H1 (cell line): Measurements from ENCODE around the gene APBB1. TPM values are rescaled to one million over a fixed set of nuclear protein-coding genes. Genes with fewer than 3 reads are reported as not detected.

Experiments used
- CTCF ChIA-PET: fragments of 300-600 bp; sonication (Branson Sonifier 250); formaldehyde crosslinking; loops from one replicate; lab custom pipeline; 2021; ENCODE audit not compliant: partially characterized antibody; lab: Charles Lee
- POLR2A ChIA-PET: fragments of 300-600 bp; sonication (Branson Sonifier 250); formaldehyde crosslinking; loops from one replicate; lab custom pipeline; 2021; ENCODE audit warnings: inconsistent platforms; ENCODE audit not compliant: partially characterized antibody; lab: Charles Lee
- DNase-seq, 2 experiments: peaks; one replicate each; pipeline versions ENCODE4 v3.0.0 to v3.0.0-alpha.2; 2010 to 2022; ENCODE audit warnings: low spot score in 2 of 2, low read depth in 1 of 2, mixed read lengths in 1 of 2
- FAIRE-seq: peaks from 2 replicates; lab custom pipeline; 2011; peaks lifted over from hg19 to GRCh38; lab: Jason Lieb, UNC
- H2AFZ ChIP-seq: 2 replicates; pipeline ENCODE4 v1.8.1; 2012; ENCODE audit warnings: low read length, inconsistent platforms
- H2AK5ac ChIP-seq: 2 replicates; pipeline ENCODE4 v1.6.1; 2013; ENCODE audit warnings: low read depth, low read length
- H2BK120ac ChIP-seq: replicated peaks from 2 replicates; pipeline ENCODE3; 2013; ENCODE audit warnings: low read depth, low read length, inconsistent platforms
- H2BK12ac ChIP-seq: 2 replicates; pipeline ENCODE4 v1.6.1; 2013; ENCODE audit warnings: low read depth, low read length
- H2BK15ac ChIP-seq: 2 replicates; pipeline ENCODE4 v1.6.1; 2013; ENCODE audit warnings: low read length
- H2BK20ac ChIP-seq: 2 replicates; pipeline ENCODE4 v1.6.1; 2013; ENCODE audit warnings: low read length
- H2BK5ac ChIP-seq: 2 replicates; pipeline ENCODE4 v1.6.1; 2013; ENCODE audit warnings: low read depth, low read length
- H3K14ac ChIP-seq: 2 replicates; pipeline ENCODE4 v1.6.1; 2013; ENCODE audit warnings: inconsistent platforms; ENCODE audit not compliant: insufficient read length
- H3K18ac ChIP-seq: 2 replicates; pipeline ENCODE4 v1.6.1; 2013; ENCODE audit warnings: low read length; ENCODE audit errors: extremely low read depth
- H3K23ac ChIP-seq: 2 replicates; pipeline ENCODE4 v1.6.1; 2013; ENCODE audit warnings: inconsistent platforms; ENCODE audit not compliant: insufficient read length
- H3K23me2 ChIP-seq: 2 replicates; pipeline ENCODE4 v1.6.1; 2013; ENCODE audit warnings: low read depth, low read length
- H3K27ac ChIP-seq: 2 replicates; pipeline ENCODE4 v1.6.1; 2011; ENCODE audit warnings: low read depth, low read length, inconsistent platforms
- H3K27me3 ChIP-seq, 4 experiments: replicated peaks in 1 of 4; 1 replicate in 1 of 4; 2 replicates in 3 of 4; pipeline versions ENCODE4 v1.6.1 to v1.8.1; 2011 to 2013; ENCODE audit warnings: low read length in 3 of 4, mild to moderate bottlenecking in 3 of 4, inconsistent platforms in 2 of 4, mixed read lengths in 2 of 4, moderate library complexity in 1 of 4; ENCODE audit not compliant: control insufficient read depth in 3 of 4, insufficient read depth in 3 of 4; ENCODE audit errors: extremely low read depth in 1 of 4
- H3K36me3 ChIP-seq, 4 experiments: 2 replicates each; pipeline versions ENCODE4 v1.6.1 to v1.8.1; 2011 to 2013; ENCODE audit warnings: mild to moderate bottlenecking in 4 of 4, low read length in 3 of 4, moderate library complexity in 2 of 4, control low read depth in 1 of 4, inconsistent platforms in 1 of 4; ENCODE audit not compliant: insufficient read depth in 4 of 4, control insufficient read depth in 2 of 4
- H3K4ac ChIP-seq: replicated peaks from 2 replicates; pipeline ENCODE3; 2013; ENCODE audit warnings: low read length, low read depth, mixed read lengths, inconsistent platforms; ENCODE audit not compliant: insufficient read length
- H3K4me1 ChIP-seq, 4 experiments: replicated peaks in 1 of 4; 1 replicate in 1 of 4; 2 replicates in 3 of 4; pipeline versions ENCODE4 v1.6.1 to v1.8.1; 2011 to 2013; ENCODE audit warnings: low read length in 3 of 4, inconsistent platforms in 2 of 4, mixed read lengths in 1 of 4; ENCODE audit not compliant: insufficient read depth in 4 of 4, control insufficient read depth in 3 of 4
- H3K4me2 ChIP-seq, 2 experiments: 2 replicates each; pipeline versions ENCODE4 v1.6.1 to v1.8.1; 2011 to 2013; ENCODE audit warnings: low read depth in 2 of 2, low read length in 2 of 2, control low read depth in 1 of 2, inconsistent platforms in 1 of 2, mild to moderate bottlenecking in 1 of 2; ENCODE audit not compliant: insufficient read depth in 1 of 2
- H3K4me3 ChIP-seq, 4 experiments: fragments of 200-600, 300-600 bp in 1 of 4; sonication (generic), shearing (Covaris generic), sonication (Bioruptor Twin) in 1 of 4; 2 replicates each; pipeline versions ENCODE4 v1.5.1 to v1.8.1; 2011 to 2016; ENCODE audit warnings: low read length in 4 of 4, low read depth in 3 of 4, control low read depth in 2 of 4, inconsistent platforms in 2 of 4, mild to moderate bottlenecking in 2 of 4, mixed read lengths in 1 of 4, moderate library complexity in 1 of 4; ENCODE audit not compliant: insufficient read depth in 2 of 4; ENCODE audit errors: extremely low read depth in 1 of 4
- H3K56ac ChIP-seq: replicated peaks from 2 replicates; pipeline ENCODE3; 2013; ENCODE audit warnings: low read depth, mild to moderate bottlenecking, mixed read lengths, low read length, inconsistent platforms; ENCODE audit not compliant: insufficient read length
- H3K79me1 ChIP-seq: 2 replicates; pipeline ENCODE4 v1.6.1; 2013; ENCODE audit warnings: low read depth, low read length, control low read depth
- H3K79me2 ChIP-seq, 2 experiments: 2 replicates each; pipeline versions ENCODE4 v1.6.1 to v1.8.1; 2012 to 2013; ENCODE audit warnings: low read length in 2 of 2, mild to moderate bottlenecking in 2 of 2, inconsistent platforms in 1 of 2; ENCODE audit not compliant: insufficient read depth in 2 of 2, control insufficient read depth in 1 of 2
- H3K9ac ChIP-seq, 4 experiments: replicated peaks in 1 of 4; 1 replicate in 1 of 4; 2 replicates in 3 of 4; pipeline versions ENCODE4 v1.6.1 to v1.8.1; 2011 to 2013; ENCODE audit warnings: low read depth in 3 of 4, low read length in 3 of 4, control low read depth in 2 of 4, mild to moderate bottlenecking in 2 of 4, moderate library complexity in 2 of 4, inconsistent platforms in 1 of 4; ENCODE audit errors: extremely low read depth in 1 of 4
- H3K9me3 ChIP-seq, 2 experiments: 2 replicates each; pipeline versions ENCODE4 v1.6.1 to v1.8.1; 2012 to 2013; ENCODE audit warnings: mild to moderate bottlenecking in 2 of 2, moderate library complexity in 2 of 2, control low read depth in 1 of 2, inconsistent platforms in 1 of 2, low read depth in 1 of 2, low read length in 1 of 2, mixed read lengths in 1 of 2; ENCODE audit not compliant: insufficient read depth in 2 of 2
- H4K20me1 ChIP-seq, 2 experiments: replicated peaks in 1 of 2; 2 replicates each; pipeline versions ENCODE3 to v1.8.1; 2011 to 2013; ENCODE audit warnings: inconsistent platforms in 2 of 2, low read length in 2 of 2, mild to moderate bottlenecking in 1 of 2; ENCODE audit not compliant: insufficient read depth in 2 of 2, control insufficient read depth in 1 of 2
- H4K5ac ChIP-seq: 2 replicates; pipeline ENCODE4 v1.6.1; 2013; ENCODE audit warnings: low read length, low read depth, mixed read lengths, inconsistent platforms; ENCODE audit not compliant: insufficient read length
- H4K8ac ChIP-seq: 2 replicates; pipeline ENCODE4 v1.8.0; 2013; ENCODE audit warnings: mild to moderate bottlenecking, moderate library complexity, low read length, inconsistent platforms; ENCODE audit not compliant: insufficient read depth; ENCODE audit errors: extremely low read depth
- H4K91ac ChIP-seq: replicated peaks from 2 replicates; pipeline ENCODE3; 2013; ENCODE audit warnings: low read length, mixed read lengths, inconsistent platforms; ENCODE audit not compliant: insufficient read length
- ASH2L ChIP-seq: fragments of 200-600, 300-600 bp; sonication (generic); IDR thresholded peaks from one replicate; pipeline ENCODE4 v1.7.1; 2017; ENCODE audit warnings: low read length
- BCL11A ChIP-seq, 2 experiments: IDR thresholded peaks; one replicate each; pipeline ENCODE4 v1.6.1; 2011; ENCODE audit warnings: low read depth in 2 of 2, low read length in 2 of 2, mild to moderate bottlenecking in 2 of 2
- BRCA1 ChIP-seq: IDR thresholded peaks from 2 replicates; pipeline ENCODE4 v1.6.1; 2012; ENCODE audit warnings: low read depth, low read length, improper control_type of control experiment
- CHD2 ChIP-seq: IDR thresholded peaks from 2 replicates; pipeline ENCODE4 v1.6.1; 2012; ENCODE audit warnings: low read length, improper control_type of control experiment
- CTBP2 ChIP-seq: IDR thresholded peaks from 2 replicates; pipeline ENCODE4 v1.7.0; 2011; ENCODE audit warnings: borderline replicate concordance, mild to moderate bottlenecking, moderate library complexity, mixed read lengths, low read length; ENCODE audit not compliant: insufficient read depth, insufficient read length
- FOSL1 ChIP-seq: IDR thresholded peaks from 2 replicates; pipeline ENCODE4 v1.6.1; 2011; ENCODE audit warnings: mild to moderate bottlenecking, low read depth, low read length, moderate library complexity; ENCODE audit not compliant: insufficient read depth
- GABPA ChIP-seq: IDR thresholded peaks from 2 replicates; pipeline ENCODE4 v1.6.1; 2011; ENCODE audit warnings: mild to moderate bottlenecking, low read length, moderate library complexity, borderline replicate concordance; ENCODE audit not compliant: insufficient read depth
- RFX5 ChIP-seq: IDR thresholded peaks from 2 replicates; pipeline ENCODE4 v1.6.1; 2011; ENCODE audit warnings: low read depth, low read length, improper control_type of control experiment, borderline replicate concordance
- SIN3A ChIP-seq, 2 experiments: IDR thresholded peaks in 1 of 2; conservative IDR thresholded peaks in 1 of 2; 2 replicates each; pipeline ENCODE4 v1.6.1; 2011 to 2012; ENCODE audit warnings: low read length in 2 of 2, improper control_type of control experiment in 1 of 2, low read depth in 1 of 2, mild to moderate bottlenecking in 1 of 2
- SIRT6 ChIP-seq: IDR thresholded peaks from one replicate; pipeline ENCODE4 v1.7.1; 2012; ENCODE audit warnings: low read length, inconsistent platforms
- WGBS, 2 experiments: shearing (Covaris generic) in 1 of 2; methylation state at CpG; one replicate each; pipeline versions ENCODE4 v1.1.6 to v1.1.7; 2013 to 2015; ENCODE audit warnings: low lambda C conversion rate in 2 of 2, mixed read lengths in 2 of 2, inconsistent platforms in 1 of 2, low coverage in 1 of 2, missing lambda C conversion rate in 1 of 2; ENCODE audit not compliant: insufficient replicate concordance in 2 of 2, insufficient coverage in 1 of 2, insufficient read length in 1 of 2; ENCODE audit errors: extremely low coverage in 1 of 2, missing lambda C conversion rate in 1 of 2; 5-methylcytosine and 5-hydroxymethylcytosine counted together
- polyA plus RNA-seq, 7 experiments: library from polyadenylated mRNA; depleted of rRNA in 3 of 7; stranded (reverse) in 5 of 7; unstranded in 2 of 7; fragments of >200 nt in 5 of 7; fragments of 200-250 nt in 2 of 7; gene quantifications; 1 replicate in 5 of 7; 2 replicates in 1 of 7; 4 replicates in 1 of 7; pipeline versions ENCODE4 v1.2.1 to v1.2.3, GENCODE V29; 2011 to 2013; ENCODE audit warnings: missing spikeins in 2 of 7, mixed read lengths in 2 of 7
- total RNA-seq: library from RNA; stranded (reverse); fragmentation: NEBNext Ultra II Directional; extraction: Animal tissue kit (Norgen Biotek cat#: 25700); gene quantifications from 2 replicates; pipeline ENCODE4 v1.2.1, GENCODE V29; 2021

The APBB1 gene
- total and polyA plus RNA-seq, 2 of the 8 experiments (the other 6 are each of a cell fraction or from before 2014, with no cell fraction given): 23.9 to 33.1 TPM

GRCh38 chr11:6351782-6352382 lies 67.0 kb downstream of the APBB1 start:
- Histone ChIP-seq H4K8ac (no peak overlapping the region), H3K23me2 (no peaks in the 10 kb centered on the region), H2BK120ac (no peak overlapping the region), H3K36me3 (no peaks in the 10 kb centered on the region), H4K91ac (no peak overlapping the region), H3K79me1 (no peaks in the 10 kb centered on the region), H3K4ac (no peak overlapping the region), H3K27ac (no peak overlapping the region), H2AFZ (0 out of 2 replicates have a peak overlapping the region, but pooled peaks have one; percentile 54), H3K4me2 (no peak overlapping the region), H3K27me3 (no peaks in the 10 kb centered on the region), H2BK15ac (no peak overlapping the region), H3K23ac (no peak overlapping the region), H2AK5ac (no peak overlapping the region), H3K4me3 (no peak overlapping the region), H3K9ac (no peak overlapping the region), H3K56ac (no peak overlapping the region), H2BK20ac (peak overlapping the region; percentile 4; the same call in 1 of the 2 replicates), H3K18ac (no peak overlapping the region), H2BK5ac (no peak overlapping the region), H3K9me3 (no peaks in the 10 kb centered on the region), H4K5ac (no peak overlapping the region), H4K20me1 (no peaks in the 10 kb centered on the region), H3K14ac (no peak overlapping the region), H3K4me1 (no peaks in the 10 kb centered on the region), H3K79me2 (no peaks in the 10 kb centered on the region), H2BK12ac (no peak overlapping the region; the same call in 1 of the 2 replicates)
- WGBS, 2 experiments: 86% methylated on average over 5 of the region's 5 CpGs; no CpG with 5 or more reads in 1 of the 2 experiments
- TF ChIP-seq BRCA1 (no peak), ASH2L (no peak), RFX5 (no peak), SIN3A (conservative IDR thresholded peaks at IDR 0.05 in 1 of 2, IDR thresholded peaks at IDR 0.05 in 1 of 2; ENCODE audit: low read depth in 1 of 2, low read length in 2 of 2) (no peak), CTBP2 (no peak), SIRT6 (no peak), BCL11A (IDR thresholded peaks at IDR 0.05; ENCODE audit: low read depth in 2 of 2, low read length in 2 of 2) (no peak), GABPA (no peak), CHD2 (no peak), FOSL1 (no peak)
- POLR2A ChIA-PET: interaction anchor here (0.7 to 1.1 kb wide), 4 partner anchors 44 to 115 kb away, joined by 3 read pairs; no protein-coding TSS in a partner anchor
- DNase-seq: no peak
- no peak for FAIRE-seq
- CTCF ChIA-PET: interaction anchor here (0.7 to 7.4 kb wide), 23 partner anchors 7 to 360 kb away, joined by 3 to 145 read pairs (median 5); partner anchors contain the start of genes CAVIN3 and CCKBR
